ENCODE results near the gene CTSF. TPM values are rescaled to one million over a fixed set of nuclear protein-coding genes. Genes with fewer than 3 reads are reported as not detected.
A peak's percentile ranks its signal among the peaks of the same experiment; 100 is the strongest.
"Not testable (repeated sequence)": the region's sequence is repeated elsewhere in the genome, so short reads cannot be mapped to it uniquely, and the experiment has no call there.

Gene CTSF
- polyA plus RNA-seq, 2 donors: 4.2 to 10.2 TPM

GRCh38 chr11:66548774-66549630 is 19.4 kb downstream of the CTSF start:
- H3K36me3 ChIP-seq (ENCODE audit: control insufficient read depth in 2 of 2, insufficient read depth in 2 of 2, low read length in 1 of 2): no peaks in the 10 kb centered on the region
- H3K4me3 ChIP-seq (ENCODE audit: low read depth in 1 of 2, low read length in 2 of 2): no peak overlapping the region
- no peaks in the 10 kb centered on the region for H3K9me3 ChIP-seq (ENCODE audit: control insufficient read depth in 2 of 2, insufficient read depth in 1 of 2, low read depth in 1 of 2, low read length in 1 of 2)
- peaks cover 0 to 4% of the 10 kb centered on the region in 2 donors for H3K4me1 ChIP-seq (ENCODE audit: control insufficient read depth in 2 of 2, insufficient read depth in 2 of 2, low read length in 1 of 2)
- no peak overlapping the region for H3K27ac ChIP-seq (ENCODE audit: low read depth in 2 of 2, low read length in 1 of 2)
- H3K27me3 ChIP-seq (ENCODE audit: control insufficient read depth in 1 of 2, insufficient read depth in 2 of 2, low read length in 2 of 2): no peaks in the 10 kb centered on the region
- whole genome bisulfite sequencing, 2 donors: 53 to 54% methylated on average over 16 of the region's 16 CpGs

- no peaks in the 10 kb centered on the region for H3K27me3 ChIP-seq (ENCODE audit: control insufficient read depth in 1 of 2, insufficient read depth in 2 of 2, low read length in 2 of 2)
- WGBS, 2 donors: 47 to 51% methylated on average over 11 of the region's 11 CpGs
- peaks cover 0 to 7% of the 10 kb centered on the region in 2 donors for H3K4me1 ChIP-seq (ENCODE audit: control insufficient read depth in 2 of 2, insufficient read depth in 2 of 2, low read length in 1 of 2)
- no peak overlapping the region for H3K4me3 ChIP-seq (ENCODE audit: low read depth in 1 of 2, low read length in 2 of 2)
- peaks cover 0 to 5% of the 10 kb centered on the region in 2 donors for H3K36me3 ChIP-seq (ENCODE audit: control insufficient read depth in 2 of 2, insufficient read depth in 2 of 2, low read length in 1 of 2)
- H3K9me3 ChIP-seq (ENCODE audit: control insufficient read depth in 2 of 2, insufficient read depth in 1 of 2, low read depth in 1 of 2, low read length in 1 of 2): no peaks in the 10 kb centered on the region
- H3K27ac ChIP-seq (ENCODE audit: low read depth in 2 of 2, low read length in 1 of 2): no peak overlapping the region
Observed at GRCh38 chr11:66548041-66548440, 20.4 kb downstream of the CTSF start.

- Histone ChIP-seq H3K4me1 (ENCODE audit: control insufficient read depth in 2 of 2, insufficient read depth in 2 of 2, low read length in 1 of 2) (peaks cover 0 to 7% of the 10 kb centered on the region in 2 donors), H3K27me3 (ENCODE audit: control insufficient read depth in 1 of 2, insufficient read depth in 2 of 2, low read length in 2 of 2) (no peaks in the 10 kb centered on the region), H3K36me3 (ENCODE audit: control insufficient read depth in 2 of 2, insufficient read depth in 2 of 2, low read length in 1 of 2) (peaks cover 0 to 5% of the 10 kb centered on the region in 2 donors), H3K9me3 (ENCODE audit: control insufficient read depth in 2 of 2, insufficient read depth in 1 of 2, low read depth in 1 of 2, low read length in 1 of 2) (no peaks in the 10 kb centered on the region), H3K4me3 (ENCODE audit: low read depth in 1 of 2, low read length in 2 of 2) (no peak overlapping the region), H3K27ac (ENCODE audit: low read depth in 2 of 2, low read length in 1 of 2) (no peak overlapping the region)
- 49 to 50% methylated on average over 5 of the region's 5 CpGs for WGBS, 2 donors
Observed at GRCh38 chr11:66547662-66548009, 20.8 kb downstream of the CTSF start.

- peak overlapping the region in 1 of 2 donors; percentile 15 for H3K27ac ChIP-seq (ENCODE audit: low read depth in 2 of 2, low read length in 1 of 2)
- H3K4me3 ChIP-seq (ENCODE audit: low read depth in 1 of 2, low read length in 2 of 2): peak overlapping the region in 1 of 2 donors; percentile 87
- no peaks in the 10 kb centered on the region for H3K9me3 ChIP-seq (ENCODE audit: control insufficient read depth in 2 of 2, insufficient read depth in 1 of 2, low read depth in 1 of 2, low read length in 1 of 2)
- peaks cover 2 to 10% of the 10 kb centered on the region in 2 donors for H3K36me3 ChIP-seq (ENCODE audit: control insufficient read depth in 2 of 2, insufficient read depth in 2 of 2, low read length in 1 of 2)
- H3K4me1 ChIP-seq (ENCODE audit: control insufficient read depth in 2 of 2, insufficient read depth in 2 of 2, low read length in 1 of 2): peaks cover 0 to 7% of the 10 kb centered on the region in 2 donors
- no peaks in the 10 kb centered on the region for H3K27me3 ChIP-seq (ENCODE audit: control insufficient read depth in 1 of 2, insufficient read depth in 2 of 2, low read length in 2 of 2)
- WGBS, 2 donors: 34 to 38% methylated on average over 17 to 18 of the region's 18 CpGs
Observed at GRCh38 chr11:66546966-66547661, 21.3 kb downstream of the CTSF start.

GRCh38 chr11:66546368-66546965 is 21.9 kb downstream of the CTSF start, which contains the start of gene ACTN3:
TSS of gene ACTN3 (plus strand) at chr11:66546903. CDS start at chr11:66546938, 35 bp downstream.
- Histone ChIP-seq H3K27ac (ENCODE audit: low read depth in 2 of 2, low read length in 1 of 2) (peak within 1 kb of the TSS; percentile 72 to 75), H3K9me3 (ENCODE audit: control insufficient read depth in 2 of 2, insufficient read depth in 1 of 2, low read depth in 1 of 2, low read length in 1 of 2) (no peaks in the 10 kb centered on the region), H3K36me3 (ENCODE audit: control insufficient read depth in 2 of 2, insufficient read depth in 2 of 2, low read length in 1 of 2) (peaks cover 6 to 16% of the 10 kb centered on the region in 2 donors), H3K27me3 (ENCODE audit: control insufficient read depth in 1 of 2, insufficient read depth in 2 of 2, low read length in 2 of 2) (no peaks in the 10 kb centered on the region), H3K4me3 (ENCODE audit: low read depth in 1 of 2, low read length in 2 of 2) (peak within 1 kb of the TSS; percentile 59 to 87), H3K4me1 (ENCODE audit: control insufficient read depth in 2 of 2, insufficient read depth in 2 of 2, low read length in 1 of 2) (peaks cover 0 to 7% of the 10 kb centered on the region in 2 donors)
- 2% methylated on average over 37 of the region's 37 CpGs for WGBS, 2 donors

- WGBS, 2 donors: 0 to 1% methylated on average over 64 to 71 of the region's 71 CpGs
- peaks cover 6 to 18% of the 10 kb centered on the region in 2 donors for H3K36me3 ChIP-seq (ENCODE audit: control insufficient read depth in 2 of 2, insufficient read depth in 2 of 2, low read length in 1 of 2)
- peaks cover 0 to 7% of the 10 kb centered on the region in 2 donors for H3K4me1 ChIP-seq (ENCODE audit: control insufficient read depth in 2 of 2, insufficient read depth in 2 of 2, low read length in 1 of 2)
- H3K27ac ChIP-seq (ENCODE audit: low read depth in 2 of 2, low read length in 1 of 2): peak within 1 kb of the TSS; percentile 72 to 75
- H3K27me3 ChIP-seq (ENCODE audit: control insufficient read depth in 1 of 2, insufficient read depth in 2 of 2, low read length in 2 of 2): no peaks in the 10 kb centered on the region
- H3K9me3 ChIP-seq (ENCODE audit: control insufficient read depth in 2 of 2, insufficient read depth in 1 of 2, low read depth in 1 of 2, low read length in 1 of 2): no peaks in the 10 kb centered on the region
- H3K4me3 ChIP-seq (ENCODE audit: low read depth in 1 of 2, low read length in 2 of 2): peak within 1 kb of the TSS; percentile 59 to 87
Observed at GRCh38 chr11:66545701-66546367, 22.6 kb downstream of the CTSF start, which contains the start of gene ZDHHC24. TSS of gene ZDHHC24 (minus strand) at chr11:66546048. CDS start at chr11:66546003, 45 bp downstream.

GRCh38 chr11:66544952-66545351 is 23.5 kb downstream of the CTSF start:
- H3K4me3 ChIP-seq (ENCODE audit: low read depth in 1 of 2, low read length in 2 of 2); H3K27me3 ChIP-seq (ENCODE audit: control insufficient read depth in 1 of 2, insufficient read depth in 2 of 2, low read length in 2 of 2); H3K4me1 ChIP-seq (ENCODE audit: control insufficient read depth in 2 of 2, insufficient read depth in 2 of 2, low read length in 1 of 2); H3K9me3 ChIP-seq (ENCODE audit: control insufficient read depth in 2 of 2, insufficient read depth in 1 of 2, low read depth in 1 of 2, low read length in 1 of 2); H3K27ac ChIP-seq (ENCODE audit: low read depth in 2 of 2, low read length in 1 of 2): not testable (repeated sequence)
- peaks cover 6 to 20% of the 10 kb centered on the region in 2 donors for H3K36me3 ChIP-seq (ENCODE audit: control insufficient read depth in 2 of 2, insufficient read depth in 2 of 2, low read length in 1 of 2)
- 59 to 65% methylated on average over 14 of the region's 14 CpGs for WGBS, 2 donors

GRCh38 chr11:66543263-66544107 is 24.9 kb downstream of the CTSF start:
- H3K27ac ChIP-seq (ENCODE audit: low read depth in 2 of 2, low read length in 1 of 2): peak overlapping the region; percentile 37 to 41
- H3K4me3 ChIP-seq (ENCODE audit: low read depth in 1 of 2, low read length in 2 of 2): no peak overlapping the region
- H3K4me1 ChIP-seq (ENCODE audit: control insufficient read depth in 2 of 2, insufficient read depth in 2 of 2, low read length in 1 of 2): peaks cover 0 to 7% of the 10 kb centered on the region in 2 donors
- WGBS, 2 donors: 46 to 51% methylated on average over 26 of the region's 26 CpGs
- H3K9me3 ChIP-seq (ENCODE audit: control insufficient read depth in 2 of 2, insufficient read depth in 1 of 2, low read depth in 1 of 2, low read length in 1 of 2): no peaks in the 10 kb centered on the region
- peaks cover 6 to 25% of the 10 kb centered on the region in 2 donors for H3K36me3 ChIP-seq (ENCODE audit: control insufficient read depth in 2 of 2, insufficient read depth in 2 of 2, low read length in 1 of 2)
- H3K27me3 ChIP-seq (ENCODE audit: control insufficient read depth in 1 of 2, insufficient read depth in 2 of 2, low read length in 2 of 2): no peaks in the 10 kb centered on the region
